ENCODE results near the gene KY. TPM values are rescaled to one million over a fixed set of nuclear protein-coding genes. Genes with fewer than 3 reads are reported as not detected.

Gene KY
- total RNA-seq, 2 donors from 2014 or later: not detected

DNA sequence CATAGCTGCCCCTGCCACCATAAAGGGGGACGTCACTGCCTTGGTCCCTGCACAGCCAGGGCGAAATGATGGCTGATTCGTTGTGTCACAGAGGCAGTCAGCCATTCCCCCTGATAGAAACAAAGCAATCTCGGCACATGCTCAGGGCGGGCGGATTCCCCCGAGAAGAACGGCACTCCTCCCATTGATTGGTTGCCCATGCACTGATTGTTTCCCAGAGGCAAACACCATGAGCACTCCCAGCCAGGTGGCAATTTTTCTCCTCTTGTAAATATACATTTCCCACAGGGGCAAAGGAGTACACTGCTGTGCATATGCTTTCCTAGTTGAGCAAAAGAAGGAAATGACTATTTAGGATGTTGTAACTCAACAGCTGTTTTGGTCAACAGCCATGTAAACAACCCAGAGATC is 56.5 kb downstream of the KY start:
- Mint-ChIP-seq H3K4me3 (no peak overlapping the region), H3K36me3 (ENCODE audit: low read depth) (no peaks in the 10 kb centered on the region), H3K27me3 (ENCODE audit: insufficient read depth) (peaks cover 22% of the 10 kb centered on the region), H3K27ac (no peak overlapping the region), H3K4me1 (no peaks in the 10 kb centered on the region), H3K9me3 (no peaks in the 10 kb centered on the region)
- Histone ChIP-seq H3K9me3 (ENCODE audit: control insufficient read depth, low read length) (no peaks in the 10 kb centered on the region), H3K27me3 (ENCODE audit: control insufficient read depth, insufficient read depth, low read length, poor library complexity, severe bottlenecking) (peaks cover 9% of the 10 kb centered on the region), H3K9ac (ENCODE audit: extremely low read depth, low read length, poor library complexity, severe bottlenecking) (no peak overlapping the region), H3K27ac (ENCODE audit: low read depth, low read length) (no peak overlapping the region), H3K36me3 (ENCODE audit: control insufficient read depth, insufficient read depth, low read length) (no peaks in the 10 kb centered on the region), H3K4me3 (ENCODE audit: low read length) (no peak overlapping the region), H3K4me1 (ENCODE audit: control insufficient read depth, insufficient read depth, low read length) (no peaks in the 10 kb centered on the region)
- WGBS, 2 experiments (ENCODE audit: insufficient coverage in 1 of 2, insufficient read length in 1 of 2): 86 to 90% methylated on average over 8 of the region's 8 CpGs
- DNase-seq: no peak
- TF ChIP-seq, protein P1, sequence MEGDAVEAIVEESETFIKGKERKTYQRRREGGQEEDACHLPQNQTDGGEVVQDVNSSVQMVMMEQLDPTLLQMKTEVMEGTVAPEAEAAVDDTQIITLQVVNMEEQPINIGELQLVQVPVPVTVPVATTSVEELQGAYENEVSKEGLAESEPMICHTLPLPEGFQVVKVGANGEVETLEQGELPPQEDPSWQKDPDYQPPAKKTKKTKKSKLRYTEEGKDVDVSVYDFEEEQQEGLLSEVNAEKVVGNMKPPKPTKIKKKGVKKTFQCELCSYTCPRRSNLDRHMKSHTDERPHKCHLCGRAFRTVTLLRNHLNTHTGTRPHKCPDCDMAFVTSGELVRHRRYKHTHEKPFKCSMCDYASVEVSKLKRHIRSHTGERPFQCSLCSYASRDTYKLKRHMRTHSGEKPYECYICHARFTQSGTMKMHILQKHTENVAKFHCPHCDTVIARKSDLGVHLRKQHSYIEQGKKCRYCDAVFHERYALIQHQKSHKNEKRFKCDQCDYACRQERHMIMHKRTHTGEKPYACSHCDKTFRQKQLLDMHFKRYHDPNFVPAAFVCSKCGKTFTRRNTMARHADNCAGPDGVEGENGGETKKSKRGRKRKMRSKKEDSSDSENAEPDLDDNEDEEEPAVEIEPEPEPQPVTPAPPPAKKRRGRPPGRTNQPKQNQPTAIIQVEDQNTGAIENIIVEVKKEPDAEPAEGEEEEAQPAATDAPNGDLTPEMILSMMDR (conservative IDR thresholded peaks at IDR 0.05): no peak

DNA sequence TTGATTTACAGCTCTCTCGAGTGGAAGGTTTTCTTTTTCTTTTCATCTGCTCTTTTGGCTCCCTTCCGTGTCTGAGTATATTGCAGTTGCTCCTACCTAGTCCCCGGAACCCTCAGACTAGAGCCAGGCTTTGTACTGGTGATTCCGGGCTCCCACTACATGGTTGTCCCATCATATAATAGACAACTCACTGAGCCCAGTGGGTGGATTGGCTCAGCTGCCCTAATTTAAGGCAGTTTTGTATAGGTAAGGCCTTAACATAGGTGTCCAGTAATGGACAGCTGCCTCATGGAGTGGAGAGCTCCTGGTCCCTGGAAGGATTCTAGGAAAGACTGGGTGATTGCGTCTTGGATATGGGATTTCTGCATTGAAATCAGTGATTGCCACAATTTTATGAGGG is 58.0 kb downstream of the KY start:
- H3K36me3 ChIP-seq (ENCODE audit: control insufficient read depth, insufficient read depth, low read length): no peaks in the 10 kb centered on the region
- no peak overlapping the region for H3K4me3 Mint-ChIP-seq
- no peak overlapping the region for H3K4me3 ChIP-seq (ENCODE audit: low read length)
- H3K27ac ChIP-seq (ENCODE audit: low read depth, low read length): no peak overlapping the region
- DNase-seq: no peak
- H3K27ac Mint-ChIP-seq: no peak overlapping the region
- no peaks in the 10 kb centered on the region for H3K36me3 Mint-ChIP-seq (ENCODE audit: low read depth)
- H3K9me3 Mint-ChIP-seq: no peaks in the 10 kb centered on the region
- TF ChIP-seq, protein P1 (conservative IDR thresholded peaks at IDR 0.05): no peak
- H3K9me3 ChIP-seq (ENCODE audit: control insufficient read depth, low read length): no peaks in the 10 kb centered on the region
- WGBS, 2 experiments (ENCODE audit: insufficient coverage in 1 of 2, insufficient read length in 1 of 2): 89 to 93% methylated on average over 3 to 5 of the region's 5 CpGs
- H3K4me1 ChIP-seq (ENCODE audit: control insufficient read depth, insufficient read depth, low read length): no peaks in the 10 kb centered on the region
- peaks cover 5% of the 10 kb centered on the region for H3K27me3 ChIP-seq (ENCODE audit: control insufficient read depth, insufficient read depth, low read length, poor library complexity, severe bottlenecking)
- peaks cover 15% of the 10 kb centered on the region for H3K27me3 Mint-ChIP-seq (ENCODE audit: insufficient read depth)
- no peaks in the 10 kb centered on the region for H3K4me1 Mint-ChIP-seq
- H3K9ac ChIP-seq (ENCODE audit: extremely low read depth, low read length, poor library complexity, severe bottlenecking): no peak overlapping the region

DNA sequence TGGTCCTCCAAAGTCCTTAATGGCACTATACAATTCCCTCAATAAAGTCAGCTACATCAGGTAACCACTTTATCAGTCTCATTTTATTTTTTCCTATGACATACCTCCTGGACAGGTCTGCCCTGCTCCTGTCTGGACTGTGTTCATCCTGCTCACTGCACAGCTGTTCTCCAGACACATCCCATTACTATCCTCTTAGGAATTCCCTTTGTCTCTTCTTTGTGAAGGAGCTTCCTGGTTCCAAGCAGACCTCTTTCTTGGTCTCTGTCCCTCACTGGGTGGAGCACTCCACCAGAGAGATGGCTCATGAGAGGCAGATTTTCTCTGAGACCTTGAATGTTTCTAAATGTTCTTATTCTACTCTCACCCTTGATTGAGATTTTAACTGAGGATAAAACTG is 60.1 kb downstream of the KY start:
- TF ChIP-seq, protein P1 (conservative IDR thresholded peaks at IDR 0.05): no peak
- Mint-ChIP-seq H3K36me3 (ENCODE audit: low read depth) (no peaks in the 10 kb centered on the region), H3K4me3 (no peak overlapping the region), H3K9me3 (no peaks in the 10 kb centered on the region), H3K27ac (no peak overlapping the region), H3K4me1 (no peaks in the 10 kb centered on the region), H3K27me3 (ENCODE audit: insufficient read depth) (peaks cover 18% of the 10 kb centered on the region)
- H3K9me3 ChIP-seq (ENCODE audit: control insufficient read depth, low read length): no peaks in the 10 kb centered on the region
- no peaks in the 10 kb centered on the region for H3K4me1 ChIP-seq (ENCODE audit: control insufficient read depth, insufficient read depth, low read length)
- H3K27ac ChIP-seq (ENCODE audit: low read depth, low read length): no peak overlapping the region
- no peak overlapping the region for H3K9ac ChIP-seq (ENCODE audit: extremely low read depth, low read length, poor library complexity, severe bottlenecking)
- DNase-seq: no peak
- H3K4me3 ChIP-seq (ENCODE audit: low read length): no peak overlapping the region
- no peaks in the 10 kb centered on the region for H3K36me3 ChIP-seq (ENCODE audit: control insufficient read depth, insufficient read depth, low read length)
- no peaks in the 10 kb centered on the region for H3K27me3 ChIP-seq (ENCODE audit: control insufficient read depth, insufficient read depth, low read length, poor library complexity, severe bottlenecking)

All from endodermal cell (in vitro differentiated cells).